ENCODE measurements around the gene LARGE1.

Gene LARGE1

DNA sequence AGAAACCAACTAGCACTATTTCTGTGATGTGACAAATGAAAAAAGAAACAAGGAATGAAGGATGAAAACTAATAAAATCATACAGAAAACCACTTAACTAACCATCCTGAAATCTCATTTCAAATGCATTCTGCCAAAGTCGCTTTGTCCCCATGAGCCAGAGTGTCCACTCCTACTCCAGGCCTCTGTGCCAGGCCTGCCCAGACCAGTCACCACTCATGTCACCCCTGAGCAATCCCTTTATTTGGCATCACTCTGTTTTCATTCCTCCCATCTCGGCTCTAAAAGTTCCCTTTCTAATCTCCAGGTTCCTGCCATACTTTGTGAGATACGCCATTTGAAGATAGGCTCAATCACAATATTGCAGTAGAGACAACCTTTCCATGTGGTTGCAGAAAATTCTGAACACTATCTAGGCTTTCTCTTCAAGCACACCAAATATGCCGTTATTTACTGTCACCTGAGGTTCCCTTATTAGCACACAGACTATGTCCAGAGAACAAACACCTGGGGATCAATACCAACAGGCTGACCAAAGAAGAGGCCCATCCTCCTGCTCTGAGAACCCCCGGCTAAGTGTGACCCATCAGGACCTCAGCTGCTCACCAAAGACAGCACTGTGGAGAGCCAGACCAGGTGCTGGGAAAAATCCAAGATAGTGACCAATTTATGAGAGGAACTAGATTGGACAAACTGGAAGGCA lies 202.4 kb downstream of the LARGE1 start:
- DNase-seq (ENCODE audit: low spot score) = no peak

DNA sequence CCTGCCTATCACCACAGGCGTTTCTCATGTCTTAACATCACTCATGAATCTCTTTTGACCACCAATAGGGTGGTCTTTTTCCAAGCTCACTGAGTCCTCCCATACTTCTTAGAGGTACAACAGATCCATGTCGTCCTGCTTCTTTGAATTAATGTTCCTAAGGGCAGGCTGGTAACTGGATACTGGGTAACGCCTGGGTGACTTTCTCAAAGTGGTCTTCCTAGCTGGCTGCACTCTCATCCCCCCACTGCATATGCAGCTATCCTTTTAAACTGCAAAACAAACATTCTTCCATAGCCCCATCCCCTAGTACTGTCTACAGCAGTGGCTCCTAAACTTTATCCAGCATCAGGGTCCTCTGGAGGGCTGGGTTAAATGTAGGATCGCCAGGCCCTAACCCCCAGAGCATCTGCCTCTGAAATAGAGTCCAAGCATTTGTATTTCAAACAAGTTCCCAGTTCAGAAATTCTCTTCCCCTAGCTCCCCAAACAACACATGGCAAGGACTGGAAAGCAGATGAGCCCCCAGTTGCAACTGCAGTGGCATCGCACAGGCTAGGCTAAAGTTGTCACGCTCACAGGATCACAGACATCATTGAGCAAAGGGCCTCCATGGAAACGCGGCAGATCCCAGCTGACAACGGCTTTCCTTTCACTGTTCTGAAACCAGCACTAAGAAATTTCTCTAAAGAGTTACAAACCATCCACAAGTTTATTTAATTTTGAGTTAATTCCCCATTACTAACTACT lies 204.9 kb downstream of the LARGE1 start:
- DNase-seq (ENCODE audit: low spot score) = no peak

DNA sequence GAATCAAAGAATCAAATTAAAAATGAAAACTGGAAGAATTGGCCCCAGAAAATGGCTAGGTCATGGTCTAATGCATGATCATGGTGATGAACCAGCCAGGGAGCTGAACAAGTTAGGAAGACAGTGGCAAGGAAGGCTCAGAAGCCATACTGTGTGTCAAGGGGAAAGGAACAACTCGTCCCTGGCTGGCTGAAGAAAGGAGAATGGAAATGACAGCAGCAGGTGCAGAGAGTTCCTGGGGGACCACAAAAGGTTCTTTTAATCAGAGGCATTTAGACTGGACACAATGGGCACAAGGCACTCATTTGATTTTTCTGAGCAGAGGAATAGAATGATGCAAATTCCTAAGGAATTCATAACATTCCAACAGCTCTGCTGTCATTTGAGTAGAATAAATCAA lies 209.9 kb downstream of the LARGE1 start:
- DNase-seq (ENCODE audit: low spot score) = no peak

DNA sequence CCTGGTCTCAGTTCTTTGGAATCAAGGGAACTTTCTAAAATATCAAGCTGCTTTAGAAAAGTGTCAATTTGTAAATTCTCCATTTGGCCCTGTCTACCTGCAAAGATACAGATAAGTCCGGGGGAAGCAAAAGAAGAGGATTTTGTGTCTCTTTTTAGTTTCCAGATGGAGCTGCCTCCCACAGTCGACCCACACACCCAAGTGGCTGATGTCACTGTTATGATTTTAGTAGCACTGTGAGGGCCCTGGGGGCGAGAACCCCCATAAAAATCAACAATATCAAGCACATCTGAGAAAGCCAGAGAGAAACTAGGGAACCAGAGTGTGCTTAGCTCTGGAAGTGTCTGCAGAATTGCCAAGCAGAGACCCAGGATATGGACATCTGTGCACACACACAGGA lies 212.7 kb downstream of the LARGE1 start:
- no peak for DNase-seq (ENCODE audit: low spot score)

DNA sequence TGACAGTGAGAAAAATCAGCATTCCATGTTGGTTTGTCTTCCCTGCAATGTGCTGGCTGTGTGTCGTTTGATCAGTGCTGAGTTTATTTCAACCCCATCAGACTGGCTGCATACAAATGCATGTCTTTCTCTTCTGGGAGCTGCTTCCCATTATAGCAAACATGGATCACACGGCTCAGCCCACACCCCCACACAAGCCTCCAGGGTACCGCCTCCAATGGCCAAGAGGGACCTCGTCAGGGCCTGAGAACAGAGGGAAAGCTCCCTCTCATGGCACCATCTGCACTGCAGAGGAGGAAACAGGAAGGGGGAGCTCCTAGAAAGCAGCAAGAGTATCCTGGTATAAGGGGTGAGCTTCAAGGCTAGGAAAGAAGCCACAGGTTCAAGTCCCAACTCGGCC lies 214.2 kb downstream of the LARGE1 start:
- DNase-seq (ENCODE audit: low spot score) = no peak

DNA sequence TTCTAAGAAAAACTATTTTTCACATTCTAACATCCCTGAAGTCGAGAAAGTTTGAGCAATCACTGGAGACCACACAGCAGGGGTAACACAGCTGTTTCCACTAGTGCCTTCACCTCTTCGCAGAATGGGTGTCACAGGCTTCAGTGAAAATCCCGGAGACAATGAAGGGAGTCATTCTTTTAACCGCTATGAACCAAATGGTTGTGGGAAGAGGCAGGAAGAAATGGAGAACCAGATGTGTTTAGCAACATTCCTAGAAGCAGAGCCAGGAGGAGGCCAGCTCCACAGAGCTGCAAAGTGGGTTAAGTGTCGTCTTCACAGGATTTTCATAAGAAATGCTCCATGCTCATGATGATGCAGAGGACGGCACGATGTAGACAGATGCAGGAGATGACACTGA lies 221.1 kb downstream of the LARGE1 start:
- DNase-seq (ENCODE audit: low spot score) = no peak

DNA sequence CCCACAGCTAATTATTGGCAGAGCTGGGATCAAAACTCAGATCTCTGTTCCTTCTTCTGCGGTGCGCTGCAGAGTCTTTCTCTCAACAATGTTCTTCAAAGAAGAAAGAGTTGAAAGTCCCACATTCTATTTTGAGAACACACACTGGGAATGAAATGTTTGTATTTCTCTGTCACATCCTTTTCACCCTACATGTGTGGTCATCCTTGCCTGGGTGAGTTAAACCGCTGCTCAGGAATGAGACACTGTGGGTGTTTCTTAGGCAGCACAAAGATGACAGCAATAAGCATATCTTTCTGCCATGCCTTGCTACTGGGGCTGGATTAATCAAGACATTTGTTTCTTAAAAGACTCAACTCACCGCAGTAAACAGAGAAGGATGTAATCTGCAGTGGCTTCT lies 222.6 kb downstream of the LARGE1 start:
- peak; percentile 58 for DNase-seq (ENCODE audit: low spot score)

DNA sequence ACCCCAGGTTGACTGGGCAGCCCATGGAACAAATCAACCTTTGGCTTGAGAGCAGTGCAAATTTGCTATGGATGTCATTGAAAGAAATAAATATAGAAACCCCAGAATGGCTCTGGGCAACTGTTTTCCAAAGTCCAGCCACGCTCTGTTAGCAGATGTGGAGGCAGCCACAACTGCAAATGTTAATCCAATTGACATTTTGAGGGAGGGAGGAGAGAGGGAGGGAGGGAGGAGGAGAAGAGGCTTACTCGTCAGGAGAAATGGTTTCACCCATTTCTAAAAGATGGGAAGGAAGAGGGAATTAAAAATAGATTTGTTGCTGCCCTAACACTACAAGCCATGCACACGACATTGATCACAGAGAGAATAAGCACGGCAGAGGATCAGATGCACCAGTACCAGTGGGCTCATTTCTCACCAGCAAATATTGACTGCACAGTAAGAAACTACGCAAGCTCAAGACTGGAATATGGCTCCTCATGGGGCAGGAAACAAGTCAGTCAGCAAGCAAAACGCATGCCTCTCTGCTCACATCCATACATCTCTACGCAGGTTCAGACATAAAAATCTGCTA lies 229.1 kb downstream of the LARGE1 start:
- DNase-seq (ENCODE audit: low spot score) = no peak

DNA sequence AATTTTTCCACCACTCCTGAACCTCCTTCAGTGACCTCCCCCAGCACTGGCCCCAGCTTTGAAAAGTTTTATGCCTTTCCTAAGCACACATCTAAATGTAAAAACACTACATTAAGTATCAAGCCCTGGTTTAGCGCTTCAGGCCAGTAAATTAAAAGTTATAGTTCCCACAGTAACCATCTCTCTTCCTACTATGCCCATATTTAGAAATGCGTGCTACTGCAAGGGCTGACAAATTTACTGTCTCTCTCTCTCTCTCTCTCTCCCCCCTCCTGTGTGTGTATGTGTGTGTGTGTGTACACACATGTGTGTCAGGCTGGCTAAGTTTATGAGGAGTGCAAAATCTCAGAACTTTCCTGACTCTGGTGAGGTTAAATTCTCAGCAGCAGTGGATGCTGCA lies 231.4 kb downstream of the LARGE1 start:
- no peak for DNase-seq (ENCODE audit: low spot score)

DNA sequence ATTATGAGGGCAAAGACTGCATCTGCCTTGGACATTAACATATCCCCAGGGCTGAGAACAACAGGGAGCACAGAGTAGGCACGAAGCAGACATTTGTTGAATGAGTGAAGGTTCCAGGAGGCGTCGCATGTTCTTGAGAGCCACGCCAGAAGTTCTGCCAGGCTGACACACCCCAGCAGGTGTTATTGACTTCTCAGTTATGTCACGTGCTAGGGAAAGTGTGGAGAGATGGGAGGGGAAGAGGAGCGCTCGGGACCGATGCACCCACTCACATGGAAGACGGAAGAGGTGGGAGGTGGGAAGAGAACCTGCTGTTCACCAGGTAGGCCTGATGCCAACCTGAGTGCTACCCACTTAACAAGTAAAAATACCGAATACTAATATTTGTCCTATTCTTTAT lies 232.8 kb downstream of the LARGE1 start:
- DNase-seq (ENCODE audit: low spot score) = no peak

DNA sequence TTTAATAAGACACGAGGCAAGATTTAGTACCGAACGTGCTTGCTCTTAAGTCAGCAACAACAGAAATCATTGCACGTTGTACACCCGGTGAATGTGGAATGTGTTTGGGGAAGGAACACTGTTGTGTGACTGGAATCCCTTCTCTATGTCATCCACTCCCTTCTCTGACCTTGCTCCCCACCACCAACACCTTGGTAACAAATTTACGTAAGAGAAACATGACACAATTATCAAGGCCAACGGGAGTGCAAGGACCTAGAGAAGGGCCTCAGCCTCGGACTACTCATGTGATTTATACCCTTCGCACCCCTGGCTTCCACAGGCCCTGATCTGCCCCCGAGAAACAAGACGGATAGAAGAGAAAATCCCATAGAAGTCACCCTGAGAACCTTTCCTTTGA lies 236.2 kb downstream of the LARGE1 start:
- DNase-seq (ENCODE audit: low spot score) = no peak

DNA sequence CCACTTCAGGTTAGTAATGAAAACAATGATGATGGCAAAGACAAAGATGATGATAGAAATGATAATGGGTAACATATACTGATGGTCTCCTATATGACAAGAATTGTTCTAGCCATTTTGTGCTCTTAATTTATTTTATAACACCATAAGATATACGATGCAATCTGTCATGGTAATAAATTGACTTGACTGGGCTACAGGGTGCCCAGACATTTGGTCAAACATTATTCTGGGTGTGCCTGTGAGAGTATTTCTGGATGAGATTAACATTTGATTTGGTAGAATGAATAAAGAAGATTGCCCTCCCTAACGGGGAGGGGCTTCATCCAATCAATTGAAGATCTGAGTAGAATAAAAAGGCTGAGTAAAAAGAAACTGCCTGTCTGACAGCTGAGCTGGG lies 237.3 kb downstream of the LARGE1 start:
- no peak for DNase-seq (ENCODE audit: low spot score)

DNA sequence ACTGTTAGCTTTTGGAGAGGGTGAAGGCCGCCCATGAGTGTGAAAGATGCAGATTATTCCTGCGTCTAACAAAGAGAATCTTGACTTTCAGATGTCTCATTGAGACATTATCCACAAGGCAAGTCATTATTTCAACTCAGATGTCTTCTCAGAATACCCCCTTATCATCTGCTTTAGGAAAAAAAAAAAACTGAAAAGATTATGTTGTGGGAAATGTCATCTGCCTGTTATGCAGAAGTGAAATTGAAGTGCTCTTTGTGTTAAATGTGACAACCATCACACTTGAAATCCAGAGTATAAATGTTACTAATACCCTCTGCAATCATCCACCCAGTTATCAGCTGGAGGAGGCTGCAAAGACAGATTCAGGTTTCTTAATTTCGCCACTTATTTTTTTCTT lies 239.6 kb downstream of the LARGE1 start:
- DNase-seq (ENCODE audit: low spot score) = no peak

DNA sequence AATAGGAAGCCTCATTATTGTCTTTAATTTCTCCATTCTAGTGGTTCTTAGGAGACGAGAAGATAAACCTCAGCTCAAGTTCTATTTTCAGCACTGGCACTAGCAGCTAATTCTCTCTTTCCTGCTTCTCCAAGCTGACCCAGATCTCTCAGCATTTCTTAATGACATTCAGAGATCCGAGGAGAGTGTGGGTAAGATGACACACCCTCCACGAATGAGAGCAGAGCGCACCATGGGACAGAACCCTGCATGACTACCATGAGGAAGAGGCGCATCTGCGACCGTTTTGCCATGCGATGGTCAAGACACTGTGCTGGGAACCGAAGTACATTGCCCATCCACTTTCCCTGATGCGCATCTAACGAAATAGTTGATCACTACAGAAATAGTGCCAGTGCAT lies 241.8 kb downstream of the LARGE1 start:
- DNase-seq (ENCODE audit: low spot score) = no peak

DNA sequence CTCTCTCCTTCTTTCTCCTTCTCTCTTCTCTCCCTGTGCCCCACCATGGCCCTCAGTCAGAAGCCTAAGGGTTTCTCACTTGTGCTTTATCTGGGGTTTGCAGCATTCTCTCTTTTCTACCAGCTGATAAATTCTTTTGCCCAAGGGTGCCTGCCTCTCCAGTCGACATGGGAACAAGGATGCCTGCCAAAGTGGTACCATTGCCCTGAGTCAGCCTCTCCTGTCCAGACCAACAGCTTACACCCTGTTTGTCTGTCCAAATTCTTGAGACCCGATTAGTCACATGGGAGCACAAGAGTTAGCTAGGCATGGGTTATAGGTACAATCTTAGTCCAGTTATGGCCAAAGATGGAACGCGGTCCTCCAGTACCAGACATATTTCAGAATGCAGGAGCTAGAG lies 242.7 kb downstream of the LARGE1 start:
- DNase-seq (ENCODE audit: low spot score) = no peak

DNA sequence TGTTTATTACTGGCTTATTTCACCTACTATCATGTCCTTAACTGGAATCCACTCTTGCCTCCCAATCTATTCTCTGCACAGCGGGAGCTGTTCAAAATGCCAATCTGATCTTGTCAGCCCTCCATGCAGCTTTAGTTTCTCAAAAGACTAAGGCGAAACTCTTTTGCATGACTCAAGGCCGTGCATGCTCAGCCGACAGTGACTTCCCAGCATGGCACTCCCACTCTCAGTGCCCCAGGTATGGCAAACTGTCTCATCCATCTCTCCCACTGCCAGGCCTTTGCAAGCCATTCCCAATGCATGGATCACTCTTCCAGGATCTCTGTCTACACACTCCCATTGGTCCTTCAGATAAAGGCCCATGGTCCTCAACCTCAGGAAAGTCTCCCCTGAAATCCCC lies 245.9 kb downstream of the LARGE1 start:
- DNase-seq (ENCODE audit: low spot score) = no peak

DNA sequence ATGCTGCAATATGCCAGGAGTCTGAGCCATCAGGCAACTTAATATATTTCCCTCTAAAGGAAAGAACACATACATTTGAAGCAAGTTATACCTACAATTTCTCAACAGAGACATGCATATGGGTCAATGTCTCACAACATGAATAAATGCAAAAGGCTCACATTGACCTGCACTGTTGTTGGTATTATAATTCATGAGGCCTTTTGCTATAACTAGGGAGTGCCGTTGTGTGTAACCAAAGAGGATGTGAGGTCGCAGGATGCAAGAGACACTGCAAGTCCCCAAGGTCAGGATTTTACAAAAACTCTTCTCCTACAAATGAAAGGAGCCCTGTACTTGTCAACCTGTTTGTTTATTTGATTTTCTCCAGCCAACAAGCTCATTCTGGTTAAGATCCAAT lies 250.5 kb downstream of the LARGE1 start:
- DNase-seq (ENCODE audit: low spot score) = no peak

DNA sequence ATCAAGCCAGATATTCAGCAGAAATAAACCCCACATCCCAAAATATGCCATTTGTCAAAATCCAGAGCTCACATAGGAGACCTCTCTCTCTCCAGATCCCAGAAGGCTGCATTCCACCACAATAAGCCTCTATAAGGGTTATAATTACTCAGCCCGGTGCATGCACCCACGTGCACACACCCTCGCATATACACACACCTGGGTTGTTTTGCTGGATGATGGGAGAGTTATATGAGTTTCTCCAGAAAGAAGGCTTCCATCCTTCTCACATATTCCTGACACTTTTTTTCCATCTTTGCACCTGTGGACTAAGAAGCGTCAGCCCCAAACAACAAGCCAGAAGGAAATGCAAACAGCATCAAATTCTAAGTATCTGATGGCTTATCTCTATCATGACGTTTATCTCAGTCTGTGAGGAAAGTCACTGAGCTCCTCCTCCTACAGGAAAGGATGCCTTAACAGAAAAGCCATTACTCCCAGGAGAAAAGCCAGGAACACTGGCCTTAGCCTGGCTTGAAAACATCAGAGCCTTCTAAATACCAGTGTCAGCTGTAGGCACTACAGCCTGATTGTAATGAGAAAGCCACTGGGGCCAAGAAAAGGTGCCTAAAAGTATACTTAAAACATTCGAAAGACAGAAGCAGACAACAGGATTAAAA lies 253.2 kb downstream of the LARGE1 start:
- DNase-seq (ENCODE audit: low spot score) = no peak

DNA sequence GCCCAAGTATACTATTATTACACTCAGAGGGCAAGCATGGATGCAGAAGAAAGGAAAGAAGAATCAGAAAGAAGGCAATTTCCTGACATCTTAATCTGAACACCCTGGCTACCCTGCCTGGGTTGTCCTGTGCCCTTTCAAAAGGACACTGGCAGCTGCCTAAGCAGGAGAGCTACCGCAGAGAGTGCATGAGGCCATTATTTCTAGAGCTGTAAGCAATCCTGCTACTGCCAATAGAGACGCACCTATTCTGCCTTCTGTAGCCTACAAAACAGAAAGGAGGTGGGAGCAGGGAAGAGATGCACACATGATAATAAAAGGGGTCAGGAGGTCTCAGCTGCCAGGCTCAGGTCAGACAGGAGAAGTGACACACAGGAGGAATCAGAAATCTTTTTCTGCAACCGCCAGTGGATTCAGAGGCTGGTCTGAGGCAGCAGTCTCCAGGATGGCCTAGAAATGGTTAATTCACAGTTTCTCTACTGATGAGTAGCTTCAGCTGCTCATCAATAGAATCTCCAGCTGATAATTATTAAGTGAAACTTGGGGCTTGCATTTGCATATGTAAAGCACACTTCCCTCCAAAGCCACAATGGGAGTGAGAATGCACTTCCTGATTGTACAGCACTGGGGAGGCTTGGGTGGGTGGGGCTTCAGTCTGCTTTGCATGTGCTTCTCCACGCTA lies 253.9 kb downstream of the LARGE1 start:
- no peak for DNase-seq (ENCODE audit: low spot score)

DNA sequence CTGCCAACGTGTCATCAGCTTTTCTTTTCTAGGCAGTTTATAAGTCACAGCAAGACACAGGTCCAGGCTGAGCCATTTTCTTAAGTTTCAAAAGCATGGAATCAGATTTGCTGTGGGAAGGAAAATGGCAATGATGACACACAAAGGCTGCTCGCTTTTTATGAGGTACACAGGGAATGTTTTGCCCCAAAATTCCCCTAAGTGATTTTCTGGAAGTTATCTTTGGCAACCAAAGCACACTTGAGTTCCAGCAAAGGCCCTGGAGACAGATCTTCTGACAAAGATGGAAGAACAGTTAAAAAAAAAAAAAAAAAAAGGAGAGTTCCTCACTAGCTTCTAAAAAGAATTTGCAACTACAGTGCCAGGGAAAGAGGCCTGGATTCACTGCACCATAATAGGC lies 260.8 kb downstream of the LARGE1 start:
- no peak for DNase-seq (ENCODE audit: low spot score)

DNA sequence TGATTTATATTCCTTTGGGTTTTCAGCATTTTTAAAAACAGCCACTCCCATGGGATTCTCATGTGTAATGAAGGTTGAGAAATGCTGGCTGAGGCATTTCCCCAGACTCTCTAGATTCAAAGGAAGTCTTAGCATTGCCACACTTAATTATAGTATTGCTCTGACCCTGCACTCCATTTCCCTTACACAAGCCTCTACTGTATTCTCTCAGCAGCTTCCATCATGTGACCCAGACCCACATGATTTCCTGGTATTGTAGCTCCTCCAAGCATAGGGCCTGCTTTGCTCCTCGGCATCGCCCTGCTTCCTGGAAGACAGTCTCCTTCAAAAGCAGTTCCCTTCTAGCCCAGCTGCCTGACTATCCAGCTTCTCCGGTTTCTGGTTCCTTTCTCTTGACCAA lies 261.5 kb downstream of the LARGE1 start:
- peak; percentile 14 for DNase-seq (ENCODE audit: low spot score)

DNA sequence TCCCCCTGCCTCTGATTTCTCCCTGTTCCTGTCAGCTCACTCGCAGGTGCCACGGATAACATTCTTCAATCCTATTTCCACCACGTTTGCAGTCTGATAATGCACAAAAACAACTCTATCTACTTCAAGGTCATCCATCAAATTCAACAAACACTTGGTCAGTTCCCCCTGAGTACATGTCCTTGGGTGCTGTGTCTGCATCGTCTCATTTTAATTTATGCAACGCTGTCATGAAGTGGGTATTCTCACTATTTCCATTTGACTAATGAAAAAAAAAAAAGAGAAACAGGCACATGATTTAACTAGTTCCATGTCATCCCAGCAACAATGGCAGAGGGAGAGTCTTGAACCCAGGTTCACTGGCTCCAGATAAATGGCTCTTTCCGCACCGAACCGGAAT lies 262.6 kb downstream of the LARGE1 start:
- no peak for DNase-seq (ENCODE audit: low spot score)
